HG03060 (cell line): ENCODE measurements around the gene TMEM154.

Experiments
- ATAC-seq: cut with Tn5 transposase; IDR thresholded peaks from one replicate; pipeline ENCODE4 v1.9.1; 2021; ENCODE audit warnings: low read depth, moderate number of reproducible peaks; ENCODE audit not compliant: unreplicated experiment

TMEM154 gene

DNA sequence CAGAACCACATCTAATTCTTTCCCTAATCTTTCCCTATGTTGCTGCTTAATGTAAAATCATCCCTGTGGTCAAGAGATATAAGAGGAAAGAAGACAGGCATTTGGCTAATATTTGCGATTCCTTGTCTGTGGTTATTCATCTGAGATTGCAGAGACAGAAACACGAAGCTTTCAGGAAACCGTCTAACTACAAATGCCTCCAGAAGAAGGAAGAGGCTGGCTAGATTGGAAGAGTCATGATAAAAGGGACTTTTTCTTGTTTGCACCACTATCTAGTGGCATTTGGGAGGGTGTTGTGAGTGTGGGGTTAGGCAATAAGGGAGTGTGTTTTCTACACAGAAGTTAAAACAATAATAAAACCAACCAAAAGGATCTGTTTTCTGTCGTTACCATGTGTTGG, 43.9 kb downstream of the TMEM154 start:
- ATAC-seq: no peak

GRCh38 chr4:152634110-152634760, 45.6 kb downstream of the TMEM154 start:
- ATAC-seq: no peak

DNA sequence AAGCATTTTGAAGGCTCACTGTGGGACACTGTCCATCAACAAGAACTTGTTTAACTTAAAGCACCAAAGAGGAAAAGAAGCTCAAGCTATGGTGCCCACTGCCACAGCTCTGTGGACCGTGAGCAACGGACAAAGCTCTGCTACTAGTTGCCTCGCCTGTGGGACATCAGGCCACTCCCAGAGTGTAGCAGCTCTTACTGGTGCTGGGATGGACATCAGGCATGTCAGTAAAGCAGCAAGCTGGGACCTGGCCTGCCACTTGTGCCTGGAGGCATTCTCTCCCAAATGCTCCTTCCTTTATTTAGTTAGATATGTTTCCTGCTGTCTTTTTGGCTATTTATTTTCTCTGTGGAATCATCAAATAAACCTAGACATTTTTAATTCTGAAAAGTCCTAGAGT, 46.7 kb downstream of the TMEM154 start:
- ATAC-seq: no peak

GRCh38 chr4:152630324-152630723, 49.5 kb downstream of the TMEM154 start:
- ATAC-seq: no peak

GRCh38 chr4:152629908-152630307, 49.9 kb downstream of the TMEM154 start:
- no peak for ATAC-seq

DNA sequence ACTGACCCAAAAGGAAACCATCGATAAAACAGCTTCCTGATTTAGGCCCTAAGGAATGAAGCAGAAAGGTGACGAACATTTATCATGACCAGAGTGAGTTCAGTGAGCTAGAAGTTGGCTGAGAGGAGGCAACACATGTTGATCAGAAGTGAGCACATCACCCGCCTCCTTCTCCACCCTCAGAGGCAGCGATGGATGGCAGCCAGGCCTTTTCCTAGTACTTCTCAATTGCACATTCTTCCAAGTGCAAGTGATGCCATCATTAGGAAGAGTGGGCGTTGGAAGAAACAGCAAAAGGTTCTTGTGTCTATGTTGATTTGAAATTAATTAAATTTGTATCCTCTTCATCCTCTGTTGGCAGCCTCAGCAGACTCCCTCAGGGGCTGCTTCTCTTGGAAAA, 51.7 kb downstream of the TMEM154 start:
- no peak for ATAC-seq

GRCh38 chr4:152626790-152627189, 53.0 kb downstream of the TMEM154 start:
- ATAC-seq: no peak

GRCh38 chr4:152620915-152621314, 58.9 kb downstream of the TMEM154 start:
- ATAC-seq: no peak

DNA sequence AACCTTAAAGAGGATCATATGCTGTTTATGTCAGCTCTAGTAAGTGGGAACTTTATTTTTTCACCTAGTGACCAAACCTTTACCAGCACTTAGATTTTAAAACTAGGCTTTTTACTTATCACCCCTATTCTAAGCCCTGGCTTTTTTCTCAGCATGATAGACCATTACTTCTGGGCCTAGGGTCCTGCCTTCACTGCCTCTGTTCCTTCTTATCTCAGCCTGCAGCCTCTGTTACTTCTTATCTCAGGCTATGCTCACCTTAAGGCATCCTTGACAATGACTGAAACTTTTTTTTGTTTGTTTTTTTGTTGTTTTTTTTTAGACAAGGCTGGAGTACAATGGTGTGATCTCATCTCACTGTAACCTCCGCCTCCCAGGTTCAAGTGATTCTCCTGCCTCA, 59.6 kb downstream of the TMEM154 start:
- no peak for ATAC-seq

DNA sequence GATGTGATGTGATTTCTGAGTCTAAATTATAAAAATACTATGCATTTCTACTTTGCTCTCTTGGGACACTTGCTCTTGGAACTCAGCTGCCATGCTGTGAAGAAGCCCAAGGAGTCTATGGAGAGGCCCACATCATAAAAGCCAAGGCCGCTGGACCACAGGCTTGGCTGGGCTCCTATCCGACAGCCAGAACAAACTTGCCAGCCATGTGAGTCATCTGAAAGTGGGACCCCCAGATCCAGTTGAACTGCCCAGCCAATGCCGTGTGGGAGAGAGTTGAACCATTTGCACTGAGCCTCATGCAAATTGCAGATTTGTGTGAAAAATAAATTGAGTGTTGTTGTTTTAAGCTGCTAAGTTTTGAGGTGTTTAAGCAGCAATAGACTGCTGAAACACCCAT, 60.2 kb downstream of the TMEM154 start:
- ATAC-seq: no peak

DNA sequence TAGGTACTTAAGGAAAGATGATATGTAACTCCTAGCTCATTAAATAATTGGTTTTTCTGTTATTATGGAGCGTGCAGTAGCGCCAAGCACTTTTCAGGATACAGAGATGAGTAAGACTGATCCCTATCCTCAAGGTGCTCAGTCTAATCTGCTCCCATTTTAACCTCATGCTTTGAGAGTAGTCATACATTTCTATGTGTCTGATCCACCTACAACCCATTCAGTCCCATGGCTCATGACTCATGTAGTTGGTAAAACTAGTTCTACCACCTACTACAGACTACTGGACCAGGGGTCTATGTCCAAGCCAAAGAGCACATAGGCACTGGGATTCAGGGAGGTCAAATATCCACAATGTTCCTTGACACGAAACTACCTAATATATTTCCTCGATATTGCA, 60.8 kb downstream of the TMEM154 start:
- ATAC-seq: no peak

- ATAC-seq: no peak
These were observed 63.0 kb downstream of the TMEM154 start for GRCh38 chr4:152616804-152617203.

DNA sequence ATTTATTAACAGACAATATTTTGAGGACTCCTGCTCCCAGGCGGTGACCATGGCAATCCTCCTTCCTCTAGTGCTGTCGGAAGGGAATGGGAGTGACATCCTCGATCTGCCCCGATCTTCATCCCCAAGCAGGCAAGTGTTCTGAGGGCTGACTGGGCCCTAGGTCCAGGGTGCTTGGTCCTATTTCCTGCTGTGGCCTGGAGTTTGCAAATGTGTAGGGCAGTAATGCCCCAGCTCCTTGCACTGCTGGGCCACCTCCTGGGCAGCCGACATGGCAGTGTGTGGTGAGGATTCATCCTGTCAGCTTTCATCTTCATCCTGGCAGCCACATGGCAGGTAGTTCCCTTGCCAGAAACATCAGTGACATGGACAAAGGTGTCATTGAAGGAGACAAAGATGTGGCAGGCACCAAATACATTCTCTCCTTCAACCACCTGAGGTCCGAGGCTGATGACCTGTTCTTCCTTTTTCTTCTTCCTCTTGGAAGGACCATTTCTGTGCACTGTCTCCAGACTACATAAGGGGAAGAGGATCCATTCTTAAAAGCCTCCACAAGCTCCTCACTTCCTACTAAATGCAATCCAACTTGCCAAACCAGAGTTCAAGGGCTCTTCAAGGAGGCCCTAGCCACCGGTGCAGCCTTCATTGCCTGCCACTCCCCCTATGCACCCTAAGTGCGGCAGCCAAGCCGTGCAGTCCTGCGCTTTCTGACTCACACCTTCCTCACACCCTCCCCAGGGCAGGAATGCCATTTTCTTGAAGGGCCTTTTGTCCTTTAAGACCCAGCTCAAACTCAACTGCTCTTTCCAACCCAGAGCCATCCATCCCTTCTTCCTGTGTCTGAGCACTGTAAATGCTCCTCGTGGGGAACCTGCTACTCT, 65.7 kb downstream of the TMEM154 start:
- no peak for ATAC-seq

- ATAC-seq: no peak
These were observed 66.4 kb downstream of the TMEM154 start for GRCh38 chr4:152613351-152613750.

- no peak for ATAC-seq
These were observed 69.7 kb downstream of the TMEM154 start for GRCh38 chr4:152610131-152610530.

DNA sequence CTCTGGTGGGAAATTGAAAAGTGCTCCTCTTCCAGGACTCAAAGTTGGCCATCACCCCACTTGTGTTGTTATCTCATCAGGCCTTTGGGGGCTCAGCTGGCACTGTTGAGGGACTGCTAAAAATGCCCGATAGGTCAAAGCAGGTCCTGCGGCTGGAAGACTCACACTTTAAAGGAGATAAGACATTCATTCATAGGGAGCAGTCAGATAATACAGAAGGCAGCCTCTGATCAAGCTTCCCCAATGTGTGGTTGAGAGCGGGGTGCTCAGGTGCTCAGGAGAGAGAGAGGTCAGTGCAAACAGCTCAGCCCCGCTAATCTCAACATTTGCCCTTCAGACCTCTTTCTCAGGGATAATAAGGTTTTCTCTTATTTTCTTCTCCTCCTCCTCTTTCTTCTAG, 70.3 kb downstream of the TMEM154 start:
- ATAC-seq: no peak

- no peak for ATAC-seq
These were observed 72.6 kb downstream of the TMEM154 start for GRCh38 chr4:152607178-152607577.

DNA sequence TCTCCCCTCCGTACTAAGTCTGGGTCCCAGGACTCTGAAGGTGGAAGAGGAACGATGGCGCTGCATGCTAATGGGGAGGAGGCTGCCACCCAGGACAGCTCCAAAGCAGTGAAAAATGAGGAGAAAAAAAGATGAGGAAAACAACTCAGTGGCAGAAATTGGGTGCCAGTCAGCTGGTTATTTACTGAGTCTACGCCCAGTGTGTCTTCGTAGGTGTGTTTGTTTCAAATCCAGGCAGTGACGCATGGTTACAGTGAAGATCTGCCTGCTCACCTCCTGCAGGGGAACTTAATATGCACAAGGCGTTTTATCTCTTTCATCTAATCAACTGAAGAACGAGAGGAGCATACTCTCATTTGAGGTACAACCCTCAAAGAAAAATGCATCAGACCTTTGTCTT, 73.0 kb downstream of the TMEM154 start:
- ATAC-seq: no peak

GRCh38 chr4:152605641-152606335, 74.0 kb downstream of the TMEM154 start:
- ATAC-seq: no peak

GRCh38 chr4:152605031-152605430, 74.8 kb downstream of the TMEM154 start:
- ATAC-seq: no peak

DNA sequence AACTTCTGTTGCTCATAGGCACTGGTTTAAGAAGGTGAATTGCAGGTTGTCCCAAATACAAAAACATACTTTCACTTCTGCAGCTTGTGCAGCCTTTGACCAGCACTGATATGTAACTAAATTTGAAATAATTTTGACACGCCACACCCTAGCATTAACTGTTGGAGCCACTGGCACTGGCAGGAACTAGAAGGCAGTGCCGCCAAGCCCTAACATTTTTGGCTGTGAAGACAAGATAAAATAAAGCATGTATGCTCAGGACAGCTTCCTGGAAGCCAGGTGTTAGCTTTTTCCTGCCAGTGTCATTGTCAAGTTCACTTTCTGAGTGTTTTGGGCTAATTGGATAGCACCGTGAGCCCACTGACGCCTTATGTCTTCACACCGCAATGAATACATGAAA, 78.6 kb downstream of the TMEM154 start:
- no peak for ATAC-seq
